ENCODE measurements around the gene ANO7.

Gene ANO7

DNA sequence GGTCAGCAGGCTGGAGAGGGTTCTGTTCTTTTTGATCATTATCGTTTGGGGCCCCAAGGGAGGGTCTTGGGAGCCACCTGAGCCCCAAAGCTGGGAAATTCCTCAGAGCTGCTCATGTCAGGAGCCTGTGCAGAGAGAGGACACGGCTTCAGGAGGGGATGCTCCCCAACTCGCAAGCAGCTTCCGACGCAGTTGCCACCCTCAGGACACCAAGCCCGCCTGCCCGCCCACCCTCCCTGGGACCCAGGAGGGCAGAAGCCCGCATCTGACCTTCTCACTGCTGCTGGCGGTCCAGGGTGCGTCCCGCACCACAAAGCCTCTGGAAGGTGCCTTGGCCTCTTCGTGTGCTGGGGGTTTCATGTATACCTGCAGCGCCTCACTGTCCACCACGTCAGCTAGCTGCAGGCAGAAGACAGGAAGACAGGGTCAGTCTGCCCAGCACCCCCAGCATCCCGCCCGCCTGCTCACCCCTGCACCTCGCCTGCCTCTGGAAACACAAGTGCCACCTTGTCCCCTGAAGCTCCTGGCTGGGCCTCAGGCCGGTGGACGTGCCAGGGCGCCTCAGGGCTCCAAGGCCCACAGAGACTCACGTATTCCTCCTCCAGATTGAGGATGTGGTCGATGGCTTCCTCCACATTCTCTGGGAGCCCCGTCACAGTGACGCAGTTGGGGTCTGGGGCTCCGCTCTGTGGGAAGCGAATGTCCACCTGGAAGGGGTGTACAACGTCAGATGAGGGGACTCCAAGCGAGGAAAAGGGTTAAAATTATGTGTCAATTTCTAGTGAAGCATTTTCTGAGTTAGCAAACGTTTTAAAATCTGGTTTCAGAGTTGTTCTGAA lies 41.3 kb downstream of the ANO7 start:
- Histone ChIP-seq H3K9ac (no peak overlapping the region), H3K9me3 (ENCODE audit: control insufficient read depth, low read length) (no peaks in the 10 kb centered on the region), H3K27ac (no peak overlapping the region), H3K27me3 (ENCODE audit: control insufficient read depth, insufficient read depth, low read length) (no peaks in the 10 kb centered on the region), H3K4me2 (ENCODE audit: low read length) (no peak overlapping the region), H3K79me2 (no peaks in the 10 kb centered on the region), H3K4me1 (no peaks in the 10 kb centered on the region), H3K36me3 (ENCODE audit: control insufficient read depth, insufficient read depth, low read length) (no peaks in the 10 kb centered on the region), H3K4me3 (ENCODE audit: low read depth, low read length) (no peak overlapping the region), H2AFZ (no peak overlapping the region)
- TF ChIP-seq, protein P1, sequence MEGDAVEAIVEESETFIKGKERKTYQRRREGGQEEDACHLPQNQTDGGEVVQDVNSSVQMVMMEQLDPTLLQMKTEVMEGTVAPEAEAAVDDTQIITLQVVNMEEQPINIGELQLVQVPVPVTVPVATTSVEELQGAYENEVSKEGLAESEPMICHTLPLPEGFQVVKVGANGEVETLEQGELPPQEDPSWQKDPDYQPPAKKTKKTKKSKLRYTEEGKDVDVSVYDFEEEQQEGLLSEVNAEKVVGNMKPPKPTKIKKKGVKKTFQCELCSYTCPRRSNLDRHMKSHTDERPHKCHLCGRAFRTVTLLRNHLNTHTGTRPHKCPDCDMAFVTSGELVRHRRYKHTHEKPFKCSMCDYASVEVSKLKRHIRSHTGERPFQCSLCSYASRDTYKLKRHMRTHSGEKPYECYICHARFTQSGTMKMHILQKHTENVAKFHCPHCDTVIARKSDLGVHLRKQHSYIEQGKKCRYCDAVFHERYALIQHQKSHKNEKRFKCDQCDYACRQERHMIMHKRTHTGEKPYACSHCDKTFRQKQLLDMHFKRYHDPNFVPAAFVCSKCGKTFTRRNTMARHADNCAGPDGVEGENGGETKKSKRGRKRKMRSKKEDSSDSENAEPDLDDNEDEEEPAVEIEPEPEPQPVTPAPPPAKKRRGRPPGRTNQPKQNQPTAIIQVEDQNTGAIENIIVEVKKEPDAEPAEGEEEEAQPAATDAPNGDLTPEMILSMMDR (IDR thresholded peaks at IDR 0.05): no peak

DNA sequence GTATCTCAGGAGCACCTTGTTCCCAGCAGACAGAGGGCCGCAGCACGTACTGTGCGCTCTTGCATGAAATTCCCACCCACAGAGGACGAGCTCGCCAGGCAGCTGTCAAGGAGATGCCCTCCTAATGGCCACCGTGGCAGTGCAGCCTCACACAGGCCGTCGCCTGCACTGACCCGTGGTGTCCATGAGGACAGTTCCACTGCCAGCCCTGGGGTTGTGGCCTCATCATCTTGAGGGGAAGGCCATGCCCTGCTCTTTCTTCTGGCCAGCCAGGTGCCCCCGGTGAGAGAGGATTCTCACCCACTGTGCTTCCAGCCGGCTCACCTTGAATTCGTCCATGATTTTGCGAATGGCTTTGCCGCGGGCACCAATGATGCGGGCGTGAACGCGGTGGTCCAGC lies 42.0 kb downstream of the ANO7 start:
- no peaks in the 10 kb centered on the region for H3K27me3 ChIP-seq (ENCODE audit: control insufficient read depth, insufficient read depth, low read length)
- TF ChIP-seq, protein P1 (IDR thresholded peaks at IDR 0.05): no peak
- H3K4me3 ChIP-seq (ENCODE audit: low read depth, low read length): no peak overlapping the region
- no peaks in the 10 kb centered on the region for H3K4me1 ChIP-seq
- no peak overlapping the region for H3K9ac ChIP-seq
- no peak overlapping the region for H3K4me2 ChIP-seq (ENCODE audit: low read length)
- H3K9me3 ChIP-seq (ENCODE audit: control insufficient read depth, low read length): no peaks in the 10 kb centered on the region
- no peak overlapping the region for H3K27ac ChIP-seq
- no peak overlapping the region for H2AFZ ChIP-seq
- no peaks in the 10 kb centered on the region for H3K79me2 ChIP-seq
- H3K36me3 ChIP-seq (ENCODE audit: control insufficient read depth, insufficient read depth, low read length): no peaks in the 10 kb centered on the region

DNA sequence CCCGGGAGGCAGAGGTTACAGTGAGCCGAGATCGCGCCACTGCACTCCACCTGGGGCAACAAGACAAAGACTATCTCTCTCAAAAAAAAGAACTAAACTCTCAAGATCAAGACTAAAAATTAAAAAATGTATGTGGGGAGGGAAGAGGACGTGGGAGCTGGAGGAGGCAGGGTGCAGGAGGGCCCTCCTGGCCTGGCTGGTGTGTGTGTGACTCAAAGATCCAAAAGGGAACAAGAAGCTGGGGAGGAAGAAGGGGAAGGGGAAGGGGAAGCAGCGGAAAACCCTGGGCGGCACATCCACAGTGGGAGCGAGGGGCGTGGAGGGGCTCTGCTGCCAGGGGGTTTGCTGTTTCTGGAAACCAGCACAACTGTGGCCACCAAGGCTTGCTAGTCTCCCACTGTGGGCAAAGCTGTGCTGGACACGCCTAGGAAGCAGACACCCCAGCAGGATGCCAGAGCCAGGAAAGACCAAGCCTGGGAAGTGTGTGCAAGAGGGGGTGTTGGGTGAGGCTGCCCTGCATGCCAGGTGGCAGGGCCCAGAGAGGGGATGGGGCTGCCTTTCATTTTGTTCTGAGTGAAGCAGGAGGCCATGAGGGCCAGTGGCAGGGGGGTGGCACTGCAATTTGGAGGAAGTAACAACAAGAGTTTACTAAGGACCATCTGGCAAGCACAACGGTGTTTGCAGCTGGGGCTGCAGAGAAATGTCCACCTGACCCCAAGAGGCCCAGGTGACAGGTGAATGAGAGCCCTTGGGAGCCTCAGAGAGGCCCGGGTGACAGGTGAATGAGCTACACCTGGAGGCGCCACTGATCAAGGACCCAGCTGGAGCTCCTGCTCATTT lies 44.5 kb downstream of the ANO7 start:
- Histone ChIP-seq H3K9me3 (ENCODE audit: control insufficient read depth, low read length) (no peaks in the 10 kb centered on the region), H3K27me3 (ENCODE audit: control insufficient read depth, insufficient read depth, low read length) (no peaks in the 10 kb centered on the region), H3K36me3 (ENCODE audit: control insufficient read depth, insufficient read depth, low read length) (no peaks in the 10 kb centered on the region), H2AFZ (no peak overlapping the region), H3K79me2 (peaks cover 7% of the 10 kb centered on the region), H3K4me1 (no peaks in the 10 kb centered on the region), H3K4me3 (ENCODE audit: low read depth, low read length) (no peak overlapping the region), H3K27ac (no peak overlapping the region), H3K9ac (no peak overlapping the region), H3K4me2 (ENCODE audit: low read length) (no peak overlapping the region)
- TF ChIP-seq, protein P1 (IDR thresholded peaks at IDR 0.05): no peak

DNA sequence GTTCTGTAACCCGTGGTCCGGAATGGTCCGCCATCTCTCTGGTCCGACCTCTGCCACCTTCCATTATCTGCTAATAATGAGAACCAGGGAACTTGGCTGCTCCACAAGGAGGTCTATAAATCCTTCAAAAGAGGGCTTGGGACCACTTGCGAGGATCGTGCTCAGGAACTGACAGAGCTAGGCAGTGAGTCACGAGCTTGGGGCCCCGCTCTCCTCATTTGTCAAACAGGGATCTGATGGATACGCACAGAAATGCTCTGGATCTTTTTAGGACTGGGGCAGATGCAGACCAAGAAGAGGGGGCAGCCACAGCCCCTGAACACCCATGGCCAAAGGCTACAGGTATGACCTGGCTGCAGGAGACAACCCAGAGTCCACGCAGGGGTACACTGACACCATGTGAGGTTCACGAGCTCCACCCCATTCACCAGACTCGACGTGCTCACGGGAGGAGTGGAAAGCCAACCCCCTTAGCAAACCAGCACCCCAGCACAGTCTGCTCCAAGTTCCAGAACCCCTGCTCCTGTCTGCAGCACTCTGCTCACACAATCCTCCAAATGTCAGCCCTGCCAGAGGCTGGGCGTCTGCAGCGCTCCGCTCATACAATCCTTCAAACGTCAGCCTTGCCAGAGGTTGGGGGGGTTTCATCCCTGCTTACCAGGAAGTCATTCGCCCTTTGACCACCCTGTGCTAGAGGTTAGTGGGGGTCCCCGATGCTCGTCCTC lies 45.8 kb downstream of the ANO7 start:
- Histone ChIP-seq H3K4me1 (no peaks in the 10 kb centered on the region), H3K36me3 (ENCODE audit: control insufficient read depth, insufficient read depth, low read length) (no peaks in the 10 kb centered on the region), H3K9ac (no peak overlapping the region), H3K27ac (no peak overlapping the region), H3K4me2 (ENCODE audit: low read length) (no peak overlapping the region), H3K4me3 (ENCODE audit: low read depth, low read length) (no peak overlapping the region), H3K9me3 (ENCODE audit: control insufficient read depth, low read length) (no peaks in the 10 kb centered on the region), H2AFZ (no peak overlapping the region), H3K79me2 (peaks cover 13% of the 10 kb centered on the region), H3K27me3 (ENCODE audit: control insufficient read depth, insufficient read depth, low read length) (no peaks in the 10 kb centered on the region)
- TF ChIP-seq, protein P1 (IDR thresholded peaks at IDR 0.05): no peak

All from parathyroid adenoma (tissue), 2 donors.